ENCODE results near the gene TSKU.

GRCh38 chr11:76795936-76796441 is 12.8 kb downstream of the TSKU start:
- TF ChIP-seq TCF12 (IDR thresholded peaks at IDR 0.05; ENCODE audit: low read depth): no peak
- no peak for TF ChIP-seq TAF1 (IDR thresholded peaks at IDR 0.05; ENCODE audit: low read depth)
- no peak for TF ChIP-seq EP300 (IDR thresholded peaks at IDR 0.05; ENCODE audit: borderline replicate concordance)
- TF ChIP-seq RAD21 (IDR thresholded peaks at IDR 0.05; ENCODE audit: low read depth): no peak
- no peak for TF ChIP-seq TEAD4 (IDR thresholded peaks at IDR 0.05)
- TF ChIP-seq CREB1 (IDR thresholded peaks at IDR 0.05; ENCODE audit: low read depth): no peak
- TF ChIP-seq MAX (IDR thresholded peaks at IDR 0.05): no peak
- TF ChIP-seq ZBTB7A (IDR thresholded peaks at IDR 0.05; ENCODE audit: low read depth): no peak
- TF ChIP-seq FOXM1 (IDR thresholded peaks at IDR 0.05; ENCODE audit: borderline replicate concordance, low read depth): no peak
- no peak for TF ChIP-seq NFIC (IDR thresholded peaks at IDR 0.05)
- no peak for TF ChIP-seq CEBPB (IDR thresholded peaks at IDR 0.05)
- TF ChIP-seq REST (IDR thresholded peaks at IDR 0.05; ENCODE audit: low read depth): no peak
- TF ChIP-seq YY1 (IDR thresholded peaks at IDR 0.05; ENCODE audit: low read depth): no peak
